22Rv1 (cell line): ENCODE measurements around the gene NCOA4.

Experiments
- CTCF ChIP-seq: fragments of 450-650 bp; IDR thresholded peaks from 2 replicates; pipeline ENCODE4 v1.5.1; 2017; ENCODE audit warnings: mild to moderate bottlenecking
- ZFX ChIP-seq: fragments of 450-650 bp; IDR thresholded peaks from 2 replicates; pipeline ENCODE4 v1.6.1; 2017; ENCODE audit warnings: antibody characterized with exemption, borderline replicate concordance

DNA sequence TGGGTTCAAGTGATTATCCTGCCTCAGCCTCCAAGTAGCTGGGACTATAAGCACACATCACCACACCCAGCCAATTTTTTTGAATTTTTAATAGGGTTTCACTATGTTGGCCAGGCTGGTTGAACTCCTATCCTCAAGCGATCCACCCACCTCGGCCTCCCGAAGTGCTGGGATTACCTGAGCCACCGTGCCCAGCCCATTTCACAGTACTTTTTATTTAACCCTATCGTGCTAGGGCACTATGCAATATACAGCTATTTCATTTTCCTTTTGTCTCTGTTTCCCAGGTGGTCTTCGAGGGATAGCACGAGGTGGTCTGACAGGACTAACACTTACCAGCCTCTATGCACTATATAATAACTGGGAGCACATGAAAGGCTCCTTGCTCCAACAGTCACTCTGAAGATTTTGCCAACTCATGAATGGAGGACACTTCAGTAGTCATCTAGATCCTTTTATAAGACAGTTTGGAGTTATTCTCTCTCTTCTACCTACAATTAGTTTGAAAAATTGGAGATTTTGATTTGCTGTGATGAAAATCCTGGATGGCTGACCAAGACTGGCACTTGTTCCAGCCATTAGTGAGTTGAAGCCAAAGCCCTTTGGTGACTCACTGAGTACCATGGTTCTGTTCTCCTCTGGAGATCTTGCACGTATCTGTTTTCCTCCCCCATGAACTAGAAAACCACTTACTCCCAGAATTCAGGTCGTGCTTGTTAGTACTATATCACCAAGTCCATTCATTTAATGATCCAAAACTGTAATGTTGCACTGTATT lies 27.3 kb downstream of the NCOA4 start:
- no peak for TF ChIP-seq CTCF
- TF ChIP-seq ZFX: no peak
